Measurements from ENCODE around the gene PSMD14.

The PSMD14 gene

DNA sequence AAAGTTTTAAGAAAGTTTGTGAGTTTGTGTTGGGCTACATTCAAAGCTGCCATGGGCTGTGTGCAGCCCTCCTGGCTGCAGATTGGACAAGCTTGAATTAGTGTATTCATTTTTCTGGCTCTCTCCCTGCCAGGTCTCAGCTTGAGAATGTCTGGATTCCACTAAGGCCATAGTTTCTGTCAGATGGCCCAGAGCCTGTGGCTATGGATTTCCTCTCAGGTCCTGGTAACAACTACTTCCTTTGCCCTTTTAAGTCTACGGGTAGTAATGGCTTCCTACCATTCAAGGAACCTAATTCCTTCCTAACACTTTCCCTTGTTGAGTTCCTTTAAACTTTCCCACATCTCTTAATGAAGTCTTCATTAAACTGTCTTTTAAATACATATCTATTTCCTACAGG lies 24.3 kb upstream of the PSMD14 start:
- Histone ChIP-seq H3K4me3 (ENCODE audit: low read depth in 1 of 2, low read length in 1 of 2) (no peak overlapping the region), H3K9me3 (no peaks in the 10 kb centered on the region), H3K36me3 (no peaks in the 10 kb centered on the region), H3K4me1 (ENCODE audit: control insufficient read depth in 1 of 2, insufficient read depth in 1 of 2, low read depth in 1 of 2, low read length in 1 of 2) (no peaks in the 10 kb centered on the region), H3K27ac (no peak overlapping the region), H3K27me3 (no peaks in the 10 kb centered on the region)
- TF ChIP-seq, protein P1, sequence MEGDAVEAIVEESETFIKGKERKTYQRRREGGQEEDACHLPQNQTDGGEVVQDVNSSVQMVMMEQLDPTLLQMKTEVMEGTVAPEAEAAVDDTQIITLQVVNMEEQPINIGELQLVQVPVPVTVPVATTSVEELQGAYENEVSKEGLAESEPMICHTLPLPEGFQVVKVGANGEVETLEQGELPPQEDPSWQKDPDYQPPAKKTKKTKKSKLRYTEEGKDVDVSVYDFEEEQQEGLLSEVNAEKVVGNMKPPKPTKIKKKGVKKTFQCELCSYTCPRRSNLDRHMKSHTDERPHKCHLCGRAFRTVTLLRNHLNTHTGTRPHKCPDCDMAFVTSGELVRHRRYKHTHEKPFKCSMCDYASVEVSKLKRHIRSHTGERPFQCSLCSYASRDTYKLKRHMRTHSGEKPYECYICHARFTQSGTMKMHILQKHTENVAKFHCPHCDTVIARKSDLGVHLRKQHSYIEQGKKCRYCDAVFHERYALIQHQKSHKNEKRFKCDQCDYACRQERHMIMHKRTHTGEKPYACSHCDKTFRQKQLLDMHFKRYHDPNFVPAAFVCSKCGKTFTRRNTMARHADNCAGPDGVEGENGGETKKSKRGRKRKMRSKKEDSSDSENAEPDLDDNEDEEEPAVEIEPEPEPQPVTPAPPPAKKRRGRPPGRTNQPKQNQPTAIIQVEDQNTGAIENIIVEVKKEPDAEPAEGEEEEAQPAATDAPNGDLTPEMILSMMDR (IDR thresholded peaks at IDR 0.05), result no peak

DNA sequence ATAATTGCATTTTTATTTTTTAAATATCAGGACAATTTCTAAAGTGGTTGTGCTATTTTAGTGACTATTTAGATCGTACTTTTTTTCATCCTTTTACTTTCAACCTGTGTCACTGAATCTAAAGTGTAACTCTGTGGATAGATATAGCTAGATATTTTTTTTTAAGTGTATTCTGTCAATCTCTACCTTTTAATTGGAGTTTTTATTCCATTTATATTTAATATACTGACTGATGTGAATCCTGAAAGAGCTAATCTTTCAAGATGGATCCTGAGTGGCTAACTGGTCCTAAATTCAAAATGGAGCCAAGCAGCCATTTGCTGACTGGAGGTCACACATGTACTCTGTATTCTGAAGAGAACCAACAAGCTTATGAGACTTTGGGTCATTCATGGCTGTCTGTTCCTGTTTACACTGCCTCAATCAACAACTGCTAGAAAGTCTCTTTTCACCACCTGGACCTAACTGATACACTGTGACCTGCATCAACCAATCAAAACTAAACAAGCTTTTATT lies 4.6 kb upstream of the PSMD14 start:
- no peaks in the 10 kb centered on the region for H3K27me3 ChIP-seq
- peaks cover 9 to 10% of the 10 kb centered on the region in 2 experiments for H3K4me1 ChIP-seq (ENCODE audit: control insufficient read depth in 1 of 2, insufficient read depth in 1 of 2, low read depth in 1 of 2, low read length in 1 of 2)
- no peak overlapping the region for H3K27ac ChIP-seq
- no peak overlapping the region for H3K4me3 ChIP-seq (ENCODE audit: low read depth in 1 of 2, low read length in 1 of 2)
- no peaks in the 10 kb centered on the region for H3K36me3 ChIP-seq
- H3K9me3 ChIP-seq, result no peaks in the 10 kb centered on the region
- TF ChIP-seq, protein P1 (IDR thresholded peaks at IDR 0.05), result no peak

DNA sequence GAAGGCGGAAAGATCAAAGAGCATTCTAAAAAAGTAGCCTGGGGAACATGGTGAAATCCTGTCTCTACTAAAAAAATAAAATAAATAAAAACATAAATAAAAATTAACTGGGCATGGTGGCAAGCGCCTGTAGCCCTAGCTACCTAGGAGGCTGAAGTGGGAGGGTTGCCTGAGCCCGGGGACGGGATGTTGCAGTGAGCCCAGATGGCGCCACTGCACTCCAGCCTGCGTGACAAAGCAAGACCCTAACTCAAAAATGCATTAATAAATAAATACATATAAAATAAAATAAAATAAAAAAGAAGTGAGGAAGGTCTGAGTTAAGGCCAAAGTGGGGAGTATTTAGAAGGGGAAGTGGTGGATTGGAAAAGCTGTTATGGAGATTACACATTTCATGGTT lies 1.3 kb upstream of the PSMD14 start:
- Histone ChIP-seq H3K4me3 (ENCODE audit: low read depth in 1 of 2, low read length in 1 of 2) (no peak overlapping the region), H3K27me3 (no peaks in the 10 kb centered on the region), H3K9me3 (no peaks in the 10 kb centered on the region), H3K36me3 (no peaks in the 10 kb centered on the region), H3K4me1 (ENCODE audit: control insufficient read depth in 1 of 2, insufficient read depth in 1 of 2, low read depth in 1 of 2, low read length in 1 of 2) (peaks cover 21% of the 10 kb centered on the region in 2 experiments), H3K27ac (no peak overlapping the region)
- TF ChIP-seq, protein P1 (IDR thresholded peaks at IDR 0.05), result no peak

DNA sequence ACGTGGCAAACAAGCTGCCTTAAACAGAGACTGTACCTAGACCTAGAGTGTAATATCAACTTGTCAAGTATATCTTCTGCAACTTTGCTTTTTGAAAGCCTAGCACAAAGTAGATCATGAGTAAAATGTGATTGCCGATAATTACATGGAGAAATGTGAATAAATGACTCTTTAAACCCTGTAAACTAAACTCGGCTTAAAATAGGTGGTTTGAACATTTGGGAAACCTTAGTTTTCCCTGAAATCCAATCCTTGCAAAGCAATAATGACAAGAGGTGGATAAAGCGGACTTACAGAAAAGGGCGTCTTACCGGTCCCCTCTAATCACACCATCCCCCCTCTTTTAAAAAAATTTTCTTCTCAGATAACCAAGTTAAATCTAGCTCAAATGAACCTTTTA lies 549 bp upstream of the PSMD14 start:
- Histone ChIP-seq H3K27ac (peak overlapping the region; percentile 83), H3K27me3 (no peaks in the 10 kb centered on the region), H3K36me3 (no peaks in the 10 kb centered on the region), H3K4me3 (ENCODE audit: low read depth in 1 of 2, low read length in 1 of 2) (peak overlapping the region; percentile 72 to 73), H3K4me1 (ENCODE audit: control insufficient read depth in 1 of 2, insufficient read depth in 1 of 2, low read depth in 1 of 2, low read length in 1 of 2) (peaks cover 21% of the 10 kb centered on the region in 2 experiments), H3K9me3 (no peaks in the 10 kb centered on the region)
- TF ChIP-seq, protein P1 (IDR thresholded peaks at IDR 0.05), result no peak

DNA sequence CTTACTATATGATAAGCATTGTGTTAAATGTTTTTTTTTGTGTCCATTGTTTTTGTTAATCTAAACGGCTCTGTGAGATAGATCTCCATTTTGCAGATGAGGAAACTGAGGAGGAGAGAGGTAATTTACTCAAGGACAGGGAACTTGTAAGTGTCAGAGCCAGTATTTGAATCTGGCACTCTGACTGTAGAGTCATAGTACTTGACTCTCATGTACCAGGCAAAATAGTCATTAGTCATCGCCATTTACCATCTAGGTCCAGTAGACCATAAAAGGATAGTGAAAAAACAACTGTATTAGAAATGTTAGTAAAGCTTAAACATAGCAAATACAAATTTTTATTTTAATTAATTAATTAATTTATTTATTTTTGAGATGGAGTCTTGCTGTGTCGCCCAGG lies 4.8 kb downstream of the PSMD14 start:
- TF ChIP-seq, protein P1 (IDR thresholded peaks at IDR 0.05), result no peak

DNA sequence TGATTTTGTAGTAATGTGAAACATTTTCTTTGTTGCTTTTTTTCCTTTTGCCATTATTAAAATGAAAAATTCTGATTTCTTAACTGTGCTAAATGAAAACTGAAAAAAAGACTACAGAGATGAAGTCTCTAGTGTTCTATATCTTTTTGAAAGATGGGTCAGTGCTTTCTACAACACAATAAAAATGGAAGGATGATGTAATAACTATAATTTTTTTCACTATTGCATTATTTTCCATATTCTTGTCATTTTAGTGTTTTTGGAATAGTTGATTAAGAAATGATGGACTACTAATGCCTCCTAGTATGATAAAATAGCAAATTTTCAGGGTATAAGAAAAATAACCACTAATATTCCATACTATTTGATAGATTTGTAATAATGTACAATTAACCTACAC lies 7.2 kb downstream of the PSMD14 start:
- H3K4me3 ChIP-seq (ENCODE audit: low read depth in 1 of 2, low read length in 1 of 2), result no peak overlapping the region
- H3K27ac ChIP-seq, result no peak overlapping the region
- TF ChIP-seq, protein P1 (IDR thresholded peaks at IDR 0.05), result no peak
- peaks cover 0 to 14% of the 10 kb centered on the region in 2 experiments for H3K4me1 ChIP-seq (ENCODE audit: control insufficient read depth in 1 of 2, insufficient read depth in 1 of 2, low read depth in 1 of 2, low read length in 1 of 2)
- H3K9me3 ChIP-seq, result no peaks in the 10 kb centered on the region
- H3K36me3 ChIP-seq, result no peaks in the 10 kb centered on the region
- no peaks in the 10 kb centered on the region for H3K27me3 ChIP-seq

More for the DNA sequence above, 4.8 kb downstream of the PSMD14 start:
- no peak overlapping the region for H3K27ac ChIP-seq
- no peaks in the 10 kb centered on the region for H3K27me3 ChIP-seq
- no peaks in the 10 kb centered on the region for H3K36me3 ChIP-seq
- H3K4me1 ChIP-seq (ENCODE audit: control insufficient read depth in 1 of 2, insufficient read depth in 1 of 2, low read depth in 1 of 2, low read length in 1 of 2), result peaks cover 14 to 19% of the 10 kb centered on the region in 2 experiments
- H3K9me3 ChIP-seq, result no peaks in the 10 kb centered on the region
- no peak overlapping the region for H3K4me3 ChIP-seq (ENCODE audit: low read depth in 1 of 2, low read length in 1 of 2)
